CD4-positive, alpha-beta T cell treated with Interleukin-10 for 1 hour (primary cell): Measurements from ENCODE around the gene FARSA.
A peak's percentile ranks its signal among the peaks of the same experiment; 100 is the strongest.
"Not testable (repeated sequence)": the region's sequence is repeated elsewhere in the genome, so short reads cannot be mapped to it uniquely, and the experiment has no call there.

Experiments used
- DNase-seq: peaks from one replicate; pipeline ENCODE4 v3.0.0-alpha.2; 2020

Gene FARSA

GRCh38 chr19:12937093-12937926 is 3.8 kb upstream of the FARSA start:
- DNase-seq = no peak

- no peak for DNase-seq
These were observed 3.1 kb upstream of the FARSA start for GRCh38 chr19:12936582-12936981.

- DNase-seq = no peak
These were observed 1.6 kb upstream of the FARSA start for GRCh38 chr19:12935071-12935470.

- no peak for DNase-seq
These were observed 872 bp downstream of the FARSA start for GRCh38 chr19:12932392-12933286.

- DNase-seq = no peak
These were observed 3.4 kb downstream of the FARSA start for GRCh38 chr19:12930002-12930645.

GRCh38 chr19:12924621-12925310 is 8.7 kb downstream of the FARSA start:
- DNase-seq = no peak

- no peak for DNase-seq
These were observed 10.6 kb downstream of the FARSA start for GRCh38 chr19:12922959-12923358.

- no peak for DNase-seq
These were observed 12.5 kb downstream of the FARSA start for GRCh38 chr19:12921047-12921446.

- no peak for DNase-seq
These were observed 15.3 kb downstream of the FARSA start for GRCh38 chr19:12918253-12918652.

GRCh38 chr19:12915860-12916259 is 17.7 kb downstream of the FARSA start:
- DNase-seq = not testable (repeated sequence)

GRCh38 chr19:12913851-12914690 is 19.4 kb downstream of the FARSA start:
- peak; percentile 67 for DNase-seq

GRCh38 chr19:12913011-12913561 is 20.4 kb downstream of the FARSA start:
- no peak for DNase-seq

GRCh38 chr19:12912571-12912970 is 20.9 kb downstream of the FARSA start:
- no peak for DNase-seq

GRCh38 chr19:12907166-12907565 is 26.3 kb downstream of the FARSA start:
- no peak for DNase-seq

- DNase-seq = no peak
These were observed 33.5 kb downstream of the FARSA start for GRCh38 chr19:12899891-12900518.

- DNase-seq = no peak
These were observed 37.1 kb downstream of the FARSA start for GRCh38 chr19:12896460-12896859.

GRCh38 chr19:12893582-12893981 is 39.9 kb downstream of the FARSA start:
- DNase-seq = no peak

- DNase-seq = no peak
These were observed 41.9 kb downstream of the FARSA start for GRCh38 chr19:12891553-12892021.

GRCh38 chr19:12890787-12891552 is 42.5 kb downstream of the FARSA start, which contains the start of gene GCDH:
TSS of gene GCDH (plus strand) at chr19:12891160. CDS start at chr19:12891305, 145 bp downstream.
- peak; percentile 98 for DNase-seq

- DNase-seq = not testable (repeated sequence)
These were observed 43.2 kb downstream of the FARSA start for GRCh38 chr19:12890299-12890786.
